Esophagus (tissue), 2 donors: Measurements from ENCODE around the gene ATR. TPM values are rescaled to one million over a fixed set of nuclear protein-coding genes. Genes with fewer than 3 reads are reported as not detected.
A peak's percentile ranks its signal among the peaks of the same experiment; 100 is the strongest.
"Not testable (repeated sequence)": the region's sequence is repeated elsewhere in the genome, so short reads cannot be mapped to it uniquely, and the experiment has no call there.

Experiments
- H3K27ac ChIP-seq, 2 donors: one replicate each; pipeline ENCODE4 v1.5.1; 2013; ENCODE audit warnings: low read depth in 2 of 2, mild to moderate bottlenecking in 2 of 2, inconsistent platforms in 1 of 2, low read length in 1 of 2, moderate library complexity in 1 of 2
- H3K27me3 ChIP-seq, 2 donors: one replicate each; pipeline ENCODE4 v1.6.1; 2013; ENCODE audit warnings: low read length in 2 of 2, control low read depth in 1 of 2, mild to moderate bottlenecking in 1 of 2; ENCODE audit not compliant: insufficient read depth in 2 of 2, control insufficient read depth in 1 of 2
- H3K36me3 ChIP-seq, 2 donors: one replicate each; pipeline ENCODE4 v1.6.1; 2013; ENCODE audit warnings: low read length in 1 of 2; ENCODE audit not compliant: control insufficient read depth in 2 of 2, insufficient read depth in 2 of 2
- H3K4me1 ChIP-seq, 2 donors: one replicate each; pipeline ENCODE4 v1.6.1; 2013; ENCODE audit warnings: low read length in 1 of 2; ENCODE audit not compliant: control insufficient read depth in 2 of 2, insufficient read depth in 2 of 2
- H3K4me3 ChIP-seq, 2 donors: one replicate each; pipeline ENCODE4 v1.5.1; 2013; ENCODE audit warnings: low read length in 2 of 2, mild to moderate bottlenecking in 2 of 2, low read depth in 1 of 2, moderate library complexity in 1 of 2
- H3K9me3 ChIP-seq, 2 donors: one replicate each; pipeline ENCODE4 v1.6.1; 2013; ENCODE audit warnings: mild to moderate bottlenecking in 2 of 2, low read depth in 1 of 2, low read length in 1 of 2, moderate library complexity in 1 of 2; ENCODE audit not compliant: control insufficient read depth in 2 of 2, insufficient read depth in 1 of 2
- WGBS, 2 donors: extraction: QIAGEN DNeasy Blood & Tissue Kit; methylation state at CpG; one replicate each; pipeline ENCODE4 v1.1.7; 2013; 5-methylcytosine and 5-hydroxymethylcytosine counted together
- polyA plus RNA-seq, 2 donors: library from polyadenylated mRNA; stranded (reverse); fragments of 200-250 nt; gene quantifications; one replicate each; pipeline ENCODE4 v1.2.3, GENCODE V29; 2013
- donor health status: healthy with polysubstance abuse.
- donor health status: Bipolar disorder and iron deficiency.

The ATR gene
- polyA plus RNA-seq, 2 donors = 6.3 to 14.5 TPM

DNA sequence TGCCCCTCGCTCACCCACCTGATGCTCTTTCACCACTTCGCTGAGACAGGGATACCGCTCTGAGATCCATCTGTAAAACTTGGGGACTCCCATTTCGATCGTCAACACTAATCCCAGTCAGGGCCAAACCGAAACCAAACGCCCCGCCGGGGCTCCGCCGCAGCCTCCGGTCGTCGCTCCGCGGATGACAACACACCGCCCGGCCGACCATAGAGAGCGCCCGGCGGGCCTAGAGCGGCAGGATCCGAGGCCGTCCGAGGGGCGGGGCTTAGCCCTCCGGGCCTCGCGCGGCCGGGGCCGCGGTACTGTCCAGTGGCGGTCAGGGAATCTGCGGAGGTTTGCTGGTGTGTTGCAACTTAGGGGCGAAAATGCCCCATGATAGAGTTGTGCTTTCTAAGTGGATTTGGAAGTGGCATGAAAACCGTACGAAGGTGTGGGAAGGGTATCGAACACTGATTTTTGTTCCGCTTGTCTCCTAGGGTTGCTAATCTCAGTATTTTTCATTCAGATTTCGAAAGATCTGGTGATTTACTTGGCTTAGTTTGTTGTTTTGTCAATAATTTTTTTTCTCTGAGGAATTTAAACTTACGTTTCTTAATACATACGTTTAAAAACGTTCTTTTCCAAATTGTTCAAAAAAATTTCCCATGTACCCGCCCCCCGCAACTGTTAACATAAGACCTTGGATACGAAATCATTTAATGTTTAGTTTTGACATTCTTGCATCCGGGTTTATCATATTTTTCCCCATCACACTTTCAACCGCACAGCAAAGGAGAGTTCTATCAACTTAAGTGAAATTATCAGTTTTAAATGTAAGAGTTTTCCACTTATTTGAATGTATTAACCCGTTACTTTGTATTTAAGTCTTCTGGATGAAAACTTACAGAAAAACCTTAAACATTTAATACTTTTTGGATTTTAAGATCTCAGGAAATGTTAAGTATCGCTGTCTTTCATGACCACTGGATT is 130.4 kb downstream of the ATR start, which contains the start of gene XRN1:
TSS of gene XRN1 (minus strand) at position 186 of the 972 bp plus-strand sequence. CDS start at position 93, 93 bp downstream.
- Histone ChIP-seq H3K9me3 (no peaks in the 10 kb centered on the region), H3K4me1 (peaks cover 0 to 2% of the 10 kb centered on the region in 2 donors), H3K27ac (peak within 1 kb of the TSS; percentile 97 to 98), H3K4me3 (peak within 1 kb of the TSS; percentile 98 to 99), H3K36me3 (no peaks in the 10 kb centered on the region), H3K27me3 (no peaks in the 10 kb centered on the region)
- 4 to 5% methylated on average over 51 to 52 of the region's 52 CpGs for WGBS, 2 donors

DNA sequence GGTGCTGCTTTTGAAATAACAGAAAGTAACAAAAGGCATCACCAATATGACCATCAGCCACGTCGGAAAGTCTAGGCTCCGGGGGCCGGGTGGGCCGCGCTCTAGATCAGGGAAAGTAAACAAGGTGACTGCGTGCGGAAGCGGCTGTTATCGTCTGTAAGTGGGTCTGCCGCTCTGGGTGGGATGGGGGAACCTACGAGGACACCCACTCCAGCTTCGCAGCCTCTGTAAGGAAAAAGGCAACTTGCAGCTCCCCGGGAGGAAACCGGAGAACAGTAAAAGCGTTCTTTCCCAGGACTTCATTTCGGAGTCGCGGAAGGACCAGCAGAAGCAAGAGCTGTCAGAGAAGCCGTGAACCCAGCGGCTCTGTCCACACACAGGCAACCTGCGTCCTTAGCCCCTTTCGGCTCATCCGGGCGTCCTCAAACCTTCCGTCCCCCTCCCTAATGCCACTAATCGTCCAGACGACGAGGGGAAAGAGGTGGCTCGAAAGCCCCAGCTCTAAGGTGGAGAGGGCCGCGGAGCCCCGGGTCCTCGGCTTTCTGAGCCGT is 131.2 kb downstream of the ATR start:
- H3K4me1 ChIP-seq = peaks cover 0 to 2% of the 10 kb centered on the region in 2 donors
- H3K27me3 ChIP-seq = no peaks in the 10 kb centered on the region
- H3K27ac ChIP-seq = peak overlapping the region; percentile 97 to 98
- H3K4me3 ChIP-seq = peak overlapping the region; percentile 98 to 99
- no peaks in the 10 kb centered on the region for H3K9me3 ChIP-seq
- WGBS, 2 donors = 1% methylated on average over 35 of the region's 35 CpGs
- H3K36me3 ChIP-seq = no peaks in the 10 kb centered on the region

GRCh38 chr3:142445816-142446254 is 132.7 kb downstream of the ATR start:
- Histone ChIP-seq H3K36me3 (no peaks in the 10 kb centered on the region), H3K27ac (no peak overlapping the region), H3K27me3 (no peaks in the 10 kb centered on the region), H3K4me1 (peaks cover 0 to 2% of the 10 kb centered on the region in 2 donors), H3K4me3 (peak overlapping the region in 1 of 2 donors; percentile 0), H3K9me3 (no peaks in the 10 kb centered on the region)
- 61 to 67% methylated on average over 6 of the region's 6 CpGs for WGBS, 2 donors

GRCh38 chr3:142444343-142444742 is 134.2 kb downstream of the ATR start:
- H3K27me3 ChIP-seq = no peaks in the 10 kb centered on the region
- peaks cover 0 to 5% of the 10 kb centered on the region in 2 donors for H3K4me1 ChIP-seq
- H3K27ac ChIP-seq = no peak overlapping the region
- WGBS, 2 donors = 91 to 93% methylated on average over 11 of the region's 11 CpGs
- no peaks in the 10 kb centered on the region for H3K36me3 ChIP-seq
- no peaks in the 10 kb centered on the region for H3K9me3 ChIP-seq
- no peak overlapping the region for H3K4me3 ChIP-seq

DNA sequence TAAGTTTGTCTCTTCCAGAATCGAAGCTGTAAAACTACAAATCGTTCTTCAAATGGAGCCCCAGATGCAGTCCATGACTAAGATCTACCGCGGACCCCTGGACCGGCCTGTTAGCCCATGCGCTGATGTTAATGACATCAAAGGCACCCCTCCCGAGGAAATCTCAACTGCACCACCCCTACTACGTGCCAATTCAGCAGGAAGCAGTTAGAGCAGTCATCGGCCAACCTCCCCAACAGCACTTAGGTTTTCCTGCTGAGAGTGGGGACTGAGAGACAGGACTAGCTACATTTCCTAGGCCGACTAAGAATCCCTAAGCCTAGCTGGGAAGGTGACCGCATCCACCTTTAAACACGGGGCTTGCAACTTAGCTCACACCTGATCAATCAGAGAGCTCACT is 135.5 kb downstream of the ATR start:
- H3K27ac ChIP-seq, H3K4me3 ChIP-seq, H3K9me3 ChIP-seq, H3K27me3 ChIP-seq, H3K36me3 ChIP-seq, H3K4me1 ChIP-seq: not testable (repeated sequence)
- WGBS, 2 donors = 96 to 97% methylated on average over 12 of the region's 12 CpGs

DNA sequence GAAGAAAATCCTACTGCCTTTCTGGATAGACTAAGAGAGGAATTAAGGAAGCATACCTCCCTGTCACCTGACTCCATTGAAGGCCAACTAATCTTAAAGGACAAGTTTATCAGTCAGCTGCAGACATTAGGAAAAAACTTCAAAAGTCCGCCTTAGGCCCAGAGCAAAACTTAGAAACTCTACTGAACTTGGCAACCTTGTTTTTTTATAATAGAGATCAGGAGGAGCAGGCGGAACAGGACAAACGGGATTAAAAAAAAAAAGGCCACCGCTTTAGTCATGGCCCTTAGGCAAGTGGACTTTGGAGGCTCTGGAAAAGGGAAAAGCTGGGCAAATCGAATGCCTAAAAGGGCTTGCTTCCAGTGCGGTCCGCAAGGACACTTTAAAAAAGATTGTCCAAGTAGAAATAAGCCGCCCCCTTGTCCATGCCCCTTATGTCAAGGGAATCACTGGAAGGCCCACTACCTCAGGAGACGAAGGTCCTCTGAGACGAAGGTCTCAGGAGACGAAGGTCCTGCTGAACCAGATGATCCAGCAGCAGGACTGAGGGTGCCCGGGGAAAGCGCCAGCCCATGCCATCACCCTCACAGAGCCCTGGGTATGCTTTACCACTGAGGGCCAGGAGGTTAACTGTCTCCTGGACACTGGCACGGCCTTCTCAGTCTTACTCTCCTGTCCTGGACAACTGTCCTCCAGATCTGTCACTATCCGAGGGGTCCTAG is 138.9 kb downstream of the ATR start:
- H3K4me1 ChIP-seq, H3K9me3 ChIP-seq, H3K36me3 ChIP-seq, H3K27me3 ChIP-seq, H3K4me3 ChIP-seq: not testable (repeated sequence)
- 61 to 73% methylated on average over 15 of the region's 15 CpGs for WGBS, 2 donors
- H3K27ac ChIP-seq = peak overlapping the region in 1 of 2 donors; percentile 15

GRCh38 chr3:142438096-142438495 is 140.4 kb downstream of the ATR start:
- H3K4me3 ChIP-seq, H3K9me3 ChIP-seq, H3K4me1 ChIP-seq, H3K36me3 ChIP-seq, H3K27ac ChIP-seq, H3K27me3 ChIP-seq: not testable (repeated sequence)
- WGBS, 2 donors = 96 to 98% methylated on average over 11 of the region's 11 CpGs

- no peaks in the 10 kb centered on the region for H3K36me3 ChIP-seq
- H3K27me3 ChIP-seq = no peaks in the 10 kb centered on the region
- H3K4me3 ChIP-seq = no peak overlapping the region
- H3K9me3 ChIP-seq = no peaks in the 10 kb centered on the region
- H3K4me1 ChIP-seq = peaks cover 0 to 4% of the 10 kb centered on the region in 2 donors
- H3K27ac ChIP-seq = no peak overlapping the region
Measured at GRCh38 chr3:142436951-142437585, 141.5 kb downstream of the ATR start.

DNA sequence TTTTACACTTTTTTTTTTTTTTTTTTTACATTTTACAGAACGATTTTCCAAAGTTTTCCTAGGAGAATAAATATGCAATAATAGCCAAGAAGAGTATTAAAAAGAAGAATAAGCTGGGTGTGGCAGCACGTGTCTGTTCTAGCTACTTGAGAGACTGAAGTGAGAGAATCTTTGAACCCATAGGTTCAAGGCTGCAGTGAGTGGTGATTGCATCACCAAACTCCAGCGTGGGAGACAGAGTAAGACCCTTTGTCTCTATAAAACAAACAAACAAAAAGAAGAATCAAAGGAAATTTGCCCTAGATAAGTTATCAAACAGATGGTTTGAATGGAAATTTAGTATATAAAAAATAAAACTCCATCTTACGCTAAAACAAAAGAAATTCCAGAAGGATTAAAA is 144.0 kb downstream of the ATR start:
- Histone ChIP-seq H3K4me1 (peaks cover 0 to 2% of the 10 kb centered on the region in 2 donors), H3K4me3 (no peak overlapping the region), H3K9me3 (no peaks in the 10 kb centered on the region), H3K36me3 (peaks cover 4 to 7% of the 10 kb centered on the region in 2 donors), H3K27ac (no peak overlapping the region), H3K27me3 (no peaks in the 10 kb centered on the region)
- WGBS, 2 donors = 65 to 72% methylated on average over 4 of the region's 4 CpGs
